OCI-LY3 (cell line): Measurements from ENCODE around the gene SPRR2D.

Experiments used
- H2AFZ ChIP-seq: fragments of 200-600, 300-600 bp; shearing (Covaris generic); 2 replicates; pipeline ENCODE4 v1.6.0; 2014; ENCODE audit warnings: antibody characterized with exemption, low read depth, low read length
- H3K27ac ChIP-seq: fragments of 200-600, 300-600 bp; sonication (generic); 2 replicates; pipeline ENCODE4 v1.5.1; 2014; ENCODE audit warnings: mild to moderate bottlenecking, low read length, moderate library complexity, mixed read lengths
- H3K27me3 ChIP-seq: fragments of 200-600, 300-600 bp; sonication (generic); 2 replicates; pipeline ENCODE4 v1.6.1; 2014; ENCODE audit warnings: low read depth, low read length, mixed read lengths
- H3K36me3 ChIP-seq: fragments of 200-600, 300-600 bp; sonication (generic); replicated peaks from 2 replicates; pipeline ENCODE3; 2014; ENCODE audit warnings: low read depth, low read length, mixed read lengths
- H3K4me1 ChIP-seq: fragments of 300-600, 200-600 bp; sonication (generic); 2 replicates; pipeline ENCODE4 v1.6.1; 2014; ENCODE audit warnings: low read length, mixed read lengths
- H3K4me2 ChIP-seq: fragments of 200-600, 300-600 bp; sonication (generic); 2 replicates; pipeline ENCODE4 v1.6.1; 2014; ENCODE audit warnings: low read length, mixed read lengths
- H3K4me3 ChIP-seq: fragments of 300-600, 200-600 bp; sonication (generic); 2 replicates; pipeline ENCODE4 v1.5.1; 2014; ENCODE audit warnings: antibody characterized with exemption, mild to moderate bottlenecking, low read length, moderate library complexity
- H3K79me2 ChIP-seq: fragments of 300-600, 200-600 bp; shearing (Covaris generic); 2 replicates; pipeline ENCODE4 v1.6.1; 2014; ENCODE audit warnings: mild to moderate bottlenecking, low read length, mixed read lengths
- H3K9ac ChIP-seq: fragments of 300-600, 200-600 bp; shearing (Covaris generic); 2 replicates; pipeline ENCODE4 v1.6.0; 2014; ENCODE audit warnings: mild to moderate bottlenecking, low read length, moderate library complexity
- H3K9me3 ChIP-seq: fragments of 200-600, 300-600 bp; shearing (Covaris generic); 2 replicates; pipeline ENCODE4 v1.6.1; 2014; ENCODE audit warnings: low read length, mixed read lengths; ENCODE audit not compliant: insufficient read depth
- H4K20me1 ChIP-seq: fragments of 200-600, 300-600 bp; sonication (generic); 2 replicates; pipeline ENCODE4 v1.6.1; 2016; ENCODE audit warnings: low read length, mixed read lengths; ENCODE audit not compliant: insufficient read depth
- CTCF ChIP-seq: fragments of 200-600, 300-600 bp; sonication (generic); IDR thresholded peaks from 2 replicates; pipeline ENCODE4 v1.5.1; 2014; ENCODE audit warnings: antibody characterized with exemption, low read length, low read depth
- EZH2phosphoT487 ChIP-seq: fragments of 200-600 bp; shearing (Covaris generic); IDR thresholded peaks from 2 replicates; pipeline ENCODE4 v1.6.1; 2018; ENCODE audit warnings: antibody characterized with exemption, mixed run types, low read depth

The SPRR2D gene

GRCh38 chr1:153040950-153041631 lies at the start of gene SPRR2D:
TSS of gene SPRR2D (minus strand) at chr1:153041120. CDS start at chr1:153040346, 774 bp downstream.
- no peaks in the 10 kb centered on the region for H4K20me1 ChIP-seq
- H3K27ac ChIP-seq = no peak within 1 kb of the TSS
- no peak within 1 kb of the TSS for H2AFZ ChIP-seq
- H3K9ac ChIP-seq = no peak within 1 kb of the TSS
- H3K36me3 ChIP-seq = no peaks in the 10 kb centered on the region
- TF ChIP-seq EZH2phosphoT487 = no peak
- TF ChIP-seq CTCF = no peak
- no peaks in the 10 kb centered on the region for H3K4me1 ChIP-seq
- no peaks in the 10 kb centered on the region for H3K9me3 ChIP-seq
- H3K4me2 ChIP-seq = no peak within 1 kb of the TSS
- no peak within 1 kb of the TSS for H3K4me3 ChIP-seq
- peaks cover 89% of the 10 kb centered on the region for H3K27me3 ChIP-seq
- H3K79me2 ChIP-seq = no peaks in the 10 kb centered on the region

GRCh38 chr1:153087652-153088051 lies 46.7 kb upstream of the SPRR2D start:
- no peaks in the 10 kb centered on the region for H3K36me3 ChIP-seq
- no peaks in the 10 kb centered on the region for H3K4me1 ChIP-seq
- no peak overlapping the region for H3K27ac ChIP-seq
- TF ChIP-seq CTCF = no peak
- no peak for TF ChIP-seq EZH2phosphoT487
- no peak overlapping the region for H3K4me2 ChIP-seq
- H3K27me3 ChIP-seq = peaks cover 34% of the 10 kb centered on the region
- H3K9me3 ChIP-seq = no peaks in the 10 kb centered on the region
- no peaks in the 10 kb centered on the region for H3K79me2 ChIP-seq
- H3K9ac ChIP-seq = no peak overlapping the region
- H2AFZ ChIP-seq = no peak overlapping the region
- no peaks in the 10 kb centered on the region for H4K20me1 ChIP-seq
- H3K4me3 ChIP-seq = no peak overlapping the region

GRCh38 chr1:153081736-153082135 lies 40.8 kb upstream of the SPRR2D start:
- Histone ChIP-seq H3K36me3 (no peaks in the 10 kb centered on the region), H2AFZ (no peak overlapping the region), H3K4me2 (no peak overlapping the region), H3K9ac (no peak overlapping the region), H3K9me3 (no peaks in the 10 kb centered on the region), H3K27ac (no peak overlapping the region), H3K79me2 (no peaks in the 10 kb centered on the region), H3K27me3 (peaks cover 22% of the 10 kb centered on the region), H4K20me1 (no peaks in the 10 kb centered on the region), H3K4me3 (no peak overlapping the region), H3K4me1 (no peaks in the 10 kb centered on the region)
- TF ChIP-seq EZH2phosphoT487 = no peak
- no peak for TF ChIP-seq CTCF

GRCh38 chr1:153072806-153073726 lies 32.1 kb upstream of the SPRR2D start:
- Histone ChIP-seq H3K9ac (no peak overlapping the region), H3K27me3 (peaks cover 27% of the 10 kb centered on the region), H3K27ac (no peak overlapping the region), H3K79me2 (no peaks in the 10 kb centered on the region), H3K4me3 (no peak overlapping the region), H2AFZ (no peak overlapping the region), H4K20me1 (no peaks in the 10 kb centered on the region), H3K4me2 (no peak overlapping the region), H3K36me3 (no peaks in the 10 kb centered on the region), H3K9me3 (no peaks in the 10 kb centered on the region), H3K4me1 (no peaks in the 10 kb centered on the region)
- TF ChIP-seq EZH2phosphoT487 (no peak), CTCF (no peak)
